ENCODE data around the gene CPSF7.
"Not testable (repeated sequence)": the region's sequence is repeated elsewhere in the genome, so short reads cannot be mapped to it uniquely, and the experiment has no call there.

CPSF7 gene

DNA sequence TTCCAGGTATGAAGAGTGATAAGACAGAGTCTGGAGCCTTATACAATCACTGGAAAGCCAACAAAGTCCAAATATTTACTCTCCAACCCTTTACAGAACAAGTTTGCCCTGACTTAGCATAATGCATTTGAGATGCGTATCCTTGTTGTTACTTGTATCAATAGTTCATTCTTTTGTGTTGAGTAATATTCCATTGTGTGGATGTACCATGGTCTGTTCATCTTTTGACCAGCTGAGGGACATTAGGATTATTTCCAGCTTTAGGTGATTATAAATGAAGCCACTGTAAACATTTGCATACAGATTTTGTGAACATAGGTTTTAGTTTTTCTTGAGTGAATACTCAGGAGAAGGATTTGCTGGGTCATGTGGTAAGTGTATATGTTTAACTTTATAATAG lies 9.8 kb upstream of the CPSF7 start:
- no peak for DNase-seq

DNA sequence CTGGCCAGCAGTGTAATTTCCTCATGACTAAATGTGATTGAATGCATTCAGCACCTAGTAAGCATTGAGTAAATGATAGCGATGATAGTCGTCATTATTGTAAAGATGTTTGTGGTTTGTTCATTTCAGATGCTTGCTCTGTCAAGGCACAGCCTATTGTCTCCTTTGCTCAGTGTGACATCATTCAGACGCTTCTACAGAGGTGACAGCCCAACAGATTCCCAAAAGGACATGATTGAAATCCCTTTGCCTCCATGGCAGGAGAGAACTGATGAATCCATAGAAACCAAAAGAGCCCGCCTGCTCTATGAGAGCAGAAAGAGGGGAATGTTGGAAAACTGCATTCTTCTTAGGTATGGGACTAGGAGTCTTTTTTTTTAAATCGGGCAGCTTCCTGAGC lies 7.7 kb upstream of the CPSF7 start:
- no peak for DNase-seq

DNA sequence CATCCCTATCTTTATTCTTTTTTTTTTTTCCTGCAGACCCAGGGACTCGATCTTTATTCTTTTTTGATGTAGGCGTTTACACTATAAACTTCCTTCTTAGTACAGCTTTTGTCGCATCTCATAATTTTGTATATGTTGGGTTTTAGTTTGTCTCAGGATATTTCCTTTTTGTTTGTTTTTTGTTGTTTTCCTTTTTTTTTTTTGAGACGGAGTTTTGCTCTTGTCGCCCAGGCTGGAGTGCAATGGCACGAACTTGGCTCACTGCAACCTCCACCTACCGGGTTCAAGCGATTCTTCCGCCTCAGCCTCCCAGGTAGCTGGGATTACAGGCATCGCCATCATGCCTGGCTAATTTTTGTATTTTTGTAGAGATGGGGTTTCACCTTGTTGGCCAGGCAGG lies 1.1 kb upstream of the CPSF7 start:
- DNase-seq: not testable (repeated sequence)

DNA sequence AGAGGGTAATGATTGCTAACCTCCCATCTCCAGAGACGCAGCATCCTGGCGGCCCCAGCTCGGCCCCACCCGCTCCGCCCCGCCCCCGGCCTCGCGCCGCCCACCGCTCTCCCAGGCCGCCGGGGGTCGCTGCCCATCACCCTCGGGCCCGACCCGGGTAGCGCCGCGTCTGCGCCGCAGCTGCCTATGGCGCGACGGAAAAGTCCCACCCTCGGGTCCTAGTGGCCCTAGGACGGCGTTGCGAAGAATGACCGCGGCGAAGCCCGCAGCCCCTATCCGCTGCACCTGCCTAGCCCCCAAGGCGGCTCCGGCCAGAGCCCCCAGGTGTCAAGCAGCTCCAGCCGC lies 457 bp downstream of the CPSF7 start:
- peak; percentile 71 to 78 for DNase-seq

DNA sequence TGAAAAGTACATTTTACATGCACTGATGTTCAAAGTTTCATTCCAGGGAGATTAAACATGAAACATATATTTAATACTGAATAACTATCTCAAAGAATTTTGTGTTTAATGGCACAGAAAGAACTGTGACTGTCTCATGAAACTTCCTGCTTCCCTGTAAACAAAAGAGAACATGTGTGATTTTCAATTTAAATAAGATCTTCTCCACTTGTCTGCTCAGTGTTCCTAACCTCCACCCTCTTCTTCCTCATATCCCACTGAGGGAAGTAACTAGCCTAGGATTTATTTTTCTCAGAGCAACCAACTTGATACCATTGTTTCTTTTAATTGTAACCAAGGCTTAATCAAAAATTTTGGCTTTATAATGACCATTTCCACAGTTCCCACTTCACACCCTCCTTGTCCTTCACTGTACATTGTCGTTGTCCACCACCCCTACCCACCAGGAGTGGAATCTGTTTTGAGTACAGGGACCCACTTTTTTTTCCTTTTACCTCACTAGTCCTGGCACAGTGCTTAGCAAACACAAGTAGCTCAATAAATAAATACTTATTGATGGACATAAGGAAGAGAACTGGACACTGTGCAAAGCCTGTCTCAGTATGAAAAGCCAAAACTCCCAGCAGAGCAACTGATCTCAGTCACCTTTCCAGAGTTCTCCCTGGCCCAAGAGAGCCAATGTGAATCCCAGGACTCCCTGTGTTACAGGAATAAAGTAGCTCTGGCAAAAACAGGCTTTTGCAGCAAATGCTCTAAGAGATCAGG lies 4.2 kb downstream of the CPSF7 start:
- no peak for DNase-seq

DNA sequence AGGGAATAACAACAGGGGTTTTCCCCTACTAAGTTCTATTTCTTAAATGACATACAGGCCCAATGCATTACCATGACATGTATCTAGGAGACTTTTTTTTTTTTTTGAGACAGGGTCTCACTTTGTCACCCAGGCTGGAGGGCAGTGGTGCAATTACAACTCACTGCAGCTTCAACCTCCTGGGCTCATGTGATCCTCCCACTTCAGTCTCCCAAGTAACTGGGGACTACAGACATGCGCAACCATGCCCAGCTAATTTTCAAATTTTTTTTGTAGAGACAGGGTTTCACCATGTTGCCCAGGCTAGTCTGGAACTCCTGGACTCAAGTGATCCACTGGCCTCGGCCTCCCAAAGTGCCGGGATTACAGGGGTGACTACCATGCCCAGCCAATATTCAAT lies 7.5 kb downstream of the CPSF7 start:
- no peak for DNase-seq

DNA sequence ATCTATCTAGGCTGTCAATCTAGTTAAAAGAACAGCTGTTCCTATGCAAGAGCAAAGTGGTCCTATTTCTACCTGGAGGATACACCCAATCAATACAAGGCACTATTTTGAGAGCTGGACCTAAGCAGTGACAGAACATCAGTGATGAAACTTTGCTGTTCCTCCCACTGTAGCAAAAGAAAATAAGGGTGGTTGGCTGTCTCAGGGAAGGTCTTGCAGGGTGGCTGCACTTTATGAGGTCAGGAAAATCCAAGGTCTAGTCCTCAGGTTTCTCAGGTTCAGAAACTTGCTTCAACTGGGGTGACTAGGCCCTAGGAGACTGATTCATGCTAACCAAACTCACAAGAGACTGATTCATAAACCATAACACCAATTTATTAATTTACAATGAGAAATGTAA lies 11.6 kb downstream of the CPSF7 start:
- DNase-seq: no peak

DNA sequence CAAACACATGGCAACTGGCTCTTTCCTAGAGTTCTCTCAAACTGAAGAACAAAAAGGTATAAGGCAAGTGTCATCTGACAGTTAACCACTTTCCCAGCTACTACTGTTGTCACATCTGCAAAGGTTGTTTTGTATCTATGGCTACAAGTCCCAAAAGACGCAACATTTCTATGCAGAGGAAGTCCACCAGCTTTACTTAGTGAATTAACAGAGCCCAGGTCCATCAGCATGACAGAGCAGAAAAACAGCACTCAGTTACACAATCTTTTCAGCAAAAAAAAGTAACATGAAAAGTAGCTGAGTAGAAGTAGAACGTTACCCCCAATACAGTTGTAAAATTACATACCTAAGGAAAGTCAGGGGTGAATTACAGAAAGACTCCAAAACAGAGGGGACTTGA lies 12.1 kb downstream of the CPSF7 start:
- no peak for DNase-seq

DNA sequence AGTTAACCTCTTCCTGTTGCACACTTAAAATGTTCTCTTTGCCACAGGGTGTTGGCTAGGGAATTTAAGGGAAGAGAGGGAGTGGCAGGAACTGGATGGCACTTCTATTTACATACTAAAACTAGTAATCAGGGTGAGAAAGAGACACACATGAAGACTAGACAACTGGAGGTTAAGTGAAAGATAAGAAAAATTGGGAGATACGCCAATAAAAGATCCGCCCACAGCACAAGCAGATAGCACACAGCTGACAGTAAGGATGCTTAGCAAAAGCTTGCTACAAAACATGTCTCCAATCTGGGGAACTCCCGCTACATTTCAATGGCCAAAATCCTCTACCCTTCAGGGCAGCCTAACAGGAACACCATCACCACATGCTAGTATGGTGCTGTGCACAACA lies 12.8 kb downstream of the CPSF7 start:
- no peak for DNase-seq

DNA sequence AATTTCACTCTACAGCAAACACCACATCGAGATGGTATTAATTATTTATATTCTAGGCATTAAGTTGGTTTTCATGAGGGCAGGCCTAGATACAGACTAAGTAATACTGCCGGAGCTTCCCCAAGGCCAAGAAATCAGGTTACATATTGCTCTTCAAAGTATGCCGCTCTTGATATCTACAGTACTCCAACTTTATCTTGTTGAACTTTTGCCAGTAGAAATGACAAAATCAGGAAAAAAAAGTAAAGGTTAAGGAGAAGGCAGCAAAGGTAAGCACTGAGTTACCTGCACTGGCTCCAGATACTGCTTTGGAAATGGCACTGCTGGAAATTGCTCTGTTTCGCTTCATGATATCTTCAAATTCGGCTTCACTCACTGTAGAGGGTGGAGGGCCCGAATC lies 14.4 kb downstream of the CPSF7 start:
- DNase-seq: no peak

DNA sequence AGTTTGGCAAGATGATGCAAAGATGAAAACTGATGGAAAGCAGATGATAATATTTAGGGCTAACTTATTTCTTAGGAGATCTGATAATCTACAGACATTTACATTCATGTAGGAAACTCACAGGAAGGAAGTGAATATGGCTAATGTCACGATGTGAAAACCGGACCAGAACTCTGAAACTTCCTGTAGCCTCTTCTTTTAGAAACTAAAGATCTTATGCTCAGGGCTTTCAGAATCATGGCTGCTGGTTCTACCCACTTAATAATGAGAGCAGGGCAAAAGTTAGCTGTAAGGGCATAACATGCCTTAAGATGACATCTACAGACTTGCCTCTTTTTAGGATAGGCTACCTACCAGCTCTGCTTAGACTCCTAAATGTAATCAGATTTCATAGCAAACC lies 15.2 kb downstream of the CPSF7 start:
- no peak for DNase-seq

DNA sequence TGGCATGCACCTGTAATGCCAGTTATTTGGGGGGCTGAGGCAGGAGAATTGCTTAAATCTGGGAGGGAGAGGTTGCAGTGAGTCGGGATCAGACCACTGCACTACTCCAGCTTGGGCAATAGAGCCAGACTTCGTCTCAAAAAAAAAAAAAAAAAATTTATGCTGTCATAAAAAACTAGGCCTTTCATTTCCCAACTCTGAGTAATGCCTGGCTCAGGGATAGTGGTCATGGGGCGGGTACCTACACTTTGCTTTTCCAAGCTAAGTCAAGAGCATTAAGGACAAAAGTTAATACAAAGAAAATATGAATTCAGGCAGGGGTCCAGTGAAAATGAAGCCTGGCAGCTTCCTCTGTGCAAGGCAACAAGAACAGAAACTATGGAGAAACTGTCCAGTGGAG lies 16.3 kb downstream of the CPSF7 start:
- DNase-seq: no peak

DNA sequence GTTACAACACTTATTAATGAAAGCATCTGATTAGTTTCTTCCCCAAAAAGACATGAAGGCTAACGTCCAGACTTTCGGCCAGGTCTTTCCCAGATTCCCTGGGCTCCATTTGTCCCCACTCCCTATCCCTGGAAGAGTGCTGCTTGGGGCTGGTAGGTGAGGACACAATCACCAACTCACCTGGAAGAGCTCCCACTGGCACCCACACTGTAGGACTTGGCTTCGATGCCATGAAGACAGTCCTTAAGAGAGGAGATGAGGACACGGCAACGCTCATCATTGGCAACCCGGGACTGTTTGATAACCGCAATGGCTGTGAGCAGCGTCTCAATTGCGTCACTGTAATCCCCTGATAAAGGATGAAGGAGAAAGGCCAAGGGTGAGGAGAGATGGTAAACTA lies 18.2 kb downstream of the CPSF7 start:
- no peak for DNase-seq

DNA sequence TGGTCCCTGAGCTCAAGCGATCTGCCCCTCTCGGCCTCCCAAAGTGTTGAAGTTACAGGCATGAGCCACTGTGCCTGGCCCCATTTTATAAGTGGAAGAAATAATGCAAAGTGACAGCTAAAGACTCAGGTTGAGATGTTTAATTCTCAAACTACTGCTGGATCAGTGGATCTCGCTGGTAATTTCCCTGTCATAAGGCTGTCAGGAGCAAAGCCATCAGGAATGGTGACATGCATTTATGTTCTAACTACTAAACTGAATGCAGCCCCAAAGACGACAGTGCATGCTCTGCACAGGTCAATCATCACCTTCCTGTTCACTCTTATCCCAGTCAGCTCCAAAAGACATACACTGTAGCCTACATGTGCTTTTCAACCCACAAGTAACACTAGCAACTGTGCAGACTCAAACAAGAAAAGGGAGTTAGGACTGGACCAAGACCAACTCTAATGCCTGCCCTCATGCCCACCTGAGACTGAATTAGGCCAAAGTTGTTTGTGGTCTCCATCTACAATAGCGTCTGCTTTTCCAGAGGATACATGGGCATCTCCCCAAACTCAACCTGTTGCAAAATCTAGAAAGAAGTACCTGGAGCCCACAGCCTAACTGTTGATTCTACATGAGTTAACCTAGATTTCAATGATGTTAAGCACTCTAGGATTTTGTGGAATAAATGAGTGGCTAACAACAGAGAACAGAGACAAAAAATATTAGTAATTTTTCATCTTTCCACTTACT lies 22.6 kb downstream of the CPSF7 start:
- DNase-seq: no peak

DNA sequence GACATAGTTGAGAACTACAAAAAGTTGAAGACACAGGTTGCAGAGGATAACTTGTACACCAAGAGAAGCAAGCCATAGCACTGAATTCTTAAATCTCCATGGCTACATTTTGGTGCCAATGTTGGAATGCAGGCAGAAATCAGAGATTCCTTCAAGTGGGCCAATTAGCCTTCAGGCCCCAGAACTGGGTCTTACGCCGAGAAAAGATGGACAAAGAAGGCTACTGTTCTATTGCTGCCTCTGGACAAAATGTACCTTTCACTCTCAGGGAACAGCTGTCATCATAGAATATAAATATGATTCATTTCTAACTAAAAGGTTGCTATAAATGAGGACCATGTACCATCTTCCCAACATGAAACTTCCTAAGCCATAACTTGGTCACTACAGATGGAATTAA lies 23.7 kb downstream of the CPSF7 start:
- DNase-seq: no peak

DNA sequence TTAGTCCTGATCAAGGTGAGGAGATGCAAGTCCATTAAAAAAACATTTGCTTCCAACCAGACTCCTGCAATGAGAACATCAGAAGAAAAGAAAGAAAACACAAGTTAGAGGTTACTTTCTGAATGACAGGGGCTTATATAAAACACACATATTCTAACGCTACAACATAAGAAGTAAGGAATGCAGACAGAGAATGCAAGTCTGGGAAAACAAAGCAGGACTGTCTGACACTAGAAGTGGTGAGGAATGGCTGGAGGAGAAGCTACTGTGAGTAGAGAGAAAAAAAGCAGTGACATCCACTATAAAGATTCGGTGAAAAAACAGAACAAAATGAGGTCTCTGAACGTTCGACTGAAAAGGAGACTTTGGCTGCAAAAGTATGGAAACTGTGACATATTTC lies 25.1 kb downstream of the CPSF7 start:
- no peak for DNase-seq

DNA sequence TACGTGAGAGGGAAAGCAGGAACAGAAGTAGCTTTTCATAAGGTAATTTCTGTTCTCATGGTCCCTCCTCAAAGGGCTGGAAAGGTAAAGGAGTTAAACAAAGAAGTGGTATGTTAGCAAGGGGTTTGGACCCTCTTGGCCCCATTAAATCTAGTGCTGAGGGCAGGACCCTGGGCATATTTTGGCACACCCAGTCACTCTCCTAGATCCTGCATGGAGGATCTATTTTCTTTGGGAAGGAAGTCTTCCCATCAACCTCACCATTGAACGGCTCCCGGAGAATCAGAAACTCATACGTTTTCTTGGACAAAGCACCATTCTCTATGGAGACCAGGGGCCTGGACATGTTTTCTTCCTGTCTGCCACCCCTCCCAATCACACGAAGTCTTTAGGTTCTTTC lies 25.7 kb downstream of the CPSF7 start:
- DNase-seq: no peak

DNA sequence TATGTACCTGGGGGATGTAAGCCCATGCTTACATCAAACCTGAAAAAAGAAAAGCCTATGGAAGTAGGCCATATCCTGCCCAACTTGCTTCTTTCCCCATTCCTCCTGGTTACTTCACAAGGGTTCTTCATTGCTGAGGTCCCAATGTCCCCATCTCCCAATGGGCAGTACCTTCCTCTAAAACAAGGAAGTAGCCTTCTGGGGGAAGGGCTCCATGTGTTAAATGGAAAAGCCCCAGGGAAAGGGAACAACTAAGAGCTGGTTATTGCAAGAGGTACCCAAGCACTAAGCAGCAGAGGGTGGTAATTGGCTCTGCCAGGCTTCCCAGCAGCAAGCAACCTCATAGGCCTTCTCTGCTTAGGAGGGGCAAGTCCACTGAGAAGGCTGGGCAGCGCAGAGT lies 26.1 kb downstream of the CPSF7 start:
- no peak for DNase-seq

DNA sequence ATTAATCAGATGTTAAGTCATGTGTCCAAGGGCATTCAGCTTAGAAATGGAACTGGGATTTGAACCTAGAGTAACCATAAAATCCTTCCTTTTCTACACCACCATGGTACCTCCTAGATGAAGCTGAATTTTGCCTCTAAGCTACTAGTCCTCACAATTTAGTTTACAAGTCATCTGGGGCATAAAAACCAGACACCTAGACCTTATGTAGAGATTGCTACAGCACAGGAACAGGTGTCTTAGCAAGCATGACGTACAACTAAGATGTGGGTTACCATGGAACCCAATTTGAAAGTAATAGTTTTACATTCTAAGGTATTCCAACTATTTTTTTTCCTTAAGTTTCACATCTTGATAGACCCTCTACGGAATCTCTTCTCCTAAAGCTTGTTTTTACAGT lies 28.2 kb downstream of the CPSF7 start:
- DNase-seq: no peak

DNA sequence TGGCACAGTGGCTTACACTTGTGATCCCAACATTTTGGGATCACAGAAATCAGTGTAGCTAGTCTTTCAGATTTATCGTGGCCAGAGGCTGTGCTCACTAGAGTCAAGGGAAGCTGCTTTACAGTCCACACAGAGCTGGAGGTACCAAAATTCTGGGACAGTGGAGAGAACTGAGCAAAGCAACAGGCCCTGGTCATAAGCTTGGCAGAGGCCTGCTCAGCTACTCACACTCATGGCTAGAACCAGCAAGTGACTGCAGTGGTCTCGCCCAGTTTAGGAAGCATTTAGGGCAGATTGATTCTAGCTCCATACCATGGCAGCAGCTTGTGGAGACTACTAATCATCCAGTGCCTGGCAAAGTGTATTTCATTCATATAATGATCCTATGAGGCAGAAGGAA lies 28.6 kb downstream of the CPSF7 start:
- DNase-seq: no peak

DNA sequence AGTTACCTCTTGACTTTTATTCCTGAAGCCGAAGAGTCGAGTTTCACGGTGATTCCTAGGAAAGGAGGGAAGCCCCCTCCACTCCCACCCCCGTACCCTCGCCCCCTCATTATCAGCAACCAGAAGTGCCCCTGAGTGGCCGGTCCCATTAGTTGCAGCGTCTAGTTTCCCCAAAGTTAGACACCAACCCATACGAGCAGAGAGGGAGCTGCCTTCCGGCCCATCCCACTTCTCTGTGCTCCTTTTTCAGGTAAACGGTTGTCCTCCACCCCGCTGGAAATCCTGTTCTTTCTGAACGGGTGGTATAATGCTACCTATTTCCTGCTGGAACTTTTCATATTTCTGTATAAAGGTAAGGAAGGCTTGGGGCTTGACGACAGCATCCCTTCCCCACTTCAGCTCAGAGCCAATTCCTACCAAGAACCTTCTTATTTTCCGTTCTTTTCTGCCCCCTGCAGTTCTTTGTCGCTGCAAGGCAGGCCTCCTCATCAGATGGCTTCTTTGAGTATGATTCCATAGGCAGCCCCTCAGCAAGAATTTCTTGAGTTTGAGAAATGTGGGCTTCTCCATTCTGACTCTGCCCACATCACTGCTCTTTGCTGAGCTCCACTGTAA lies 36.7 kb downstream of the CPSF7 start:
- peak in 1 of 2 donors; percentile 10 for DNase-seq

DNA sequence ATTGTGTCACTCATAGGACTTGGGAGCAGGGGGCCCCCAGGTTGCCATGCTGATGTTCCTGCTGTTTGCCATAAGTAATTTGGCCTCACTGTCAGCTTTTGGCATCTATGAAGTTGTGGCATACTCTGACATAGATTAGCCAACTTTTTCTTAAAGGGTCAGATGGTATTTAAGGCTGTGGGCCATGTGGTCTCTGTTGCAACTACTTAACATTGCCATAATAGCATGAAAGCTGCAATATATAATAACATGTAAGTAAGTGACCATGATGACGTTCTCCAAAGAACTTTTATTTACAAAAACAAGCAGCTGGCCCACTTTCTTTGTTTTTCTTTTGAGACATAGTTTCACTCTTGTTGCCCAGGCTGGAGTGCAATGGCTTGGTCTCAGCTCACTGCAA lies 39.6 kb downstream of the CPSF7 start:
- DNase-seq: no peak

DNA sequence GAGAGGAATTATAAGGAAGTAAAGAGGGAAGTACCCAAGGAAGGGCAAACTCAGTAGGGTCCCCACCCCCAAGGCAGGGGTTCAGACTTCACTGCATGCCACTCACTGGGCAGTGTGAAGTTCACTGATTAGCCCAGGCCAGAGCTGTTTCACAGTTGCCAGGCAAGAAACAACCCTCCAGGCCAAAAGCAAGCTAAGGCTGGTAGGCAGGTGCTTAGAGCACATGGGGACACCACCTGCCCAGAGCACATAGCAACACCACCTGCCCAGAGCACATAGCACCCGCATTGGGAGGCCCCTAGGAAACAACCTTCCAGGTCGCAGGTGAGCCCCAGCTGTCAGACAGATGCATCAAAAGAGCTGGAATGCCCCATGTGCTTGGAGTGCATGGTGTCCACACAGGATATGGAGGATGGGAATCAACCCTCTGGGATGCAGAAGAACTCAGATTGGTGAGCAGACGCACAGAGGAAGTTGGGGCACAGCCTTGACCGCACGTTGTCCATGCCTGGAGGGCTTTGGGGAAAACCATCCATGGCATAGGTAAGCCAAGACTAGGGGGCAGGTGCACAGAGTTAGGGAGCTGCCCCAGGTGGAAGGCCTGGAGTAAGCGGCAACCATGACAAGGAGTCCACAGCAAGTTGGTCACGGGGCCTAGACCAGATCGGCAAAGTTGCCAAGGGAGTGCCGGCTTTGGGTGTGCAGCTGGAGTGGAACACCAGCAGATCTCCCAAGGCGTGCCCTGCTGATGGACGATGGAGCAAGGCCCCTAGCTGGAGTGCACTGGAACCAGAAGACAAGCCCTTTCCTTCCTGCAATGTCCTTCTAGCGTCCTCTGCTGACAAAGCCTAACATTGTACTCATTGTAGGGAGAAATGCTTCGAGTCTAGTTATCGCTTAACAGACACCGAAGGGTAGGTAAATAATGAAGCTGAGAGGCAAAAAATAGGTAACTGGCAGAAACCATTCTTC lies 45.2 kb downstream of the CPSF7 start:
- no peak for DNase-seq

All from stimulated activated CD4-positive, alpha-beta T cell treated with anti-CD3 and anti-CD28 coated beads, Interleukin-2, amount 100 ng/mL, for 24 hours (primary cell).